DMS153 treated with DMSO at 0.1 percent for 48 hours (cell line): ENCODE data around the gene STK40.
A peak's percentile ranks its signal among the peaks of the same experiment; 100 is the strongest.

Experiments used
- DNase-seq: peaks from one replicate; lab custom pipeline; 2025; ENCODE audit not compliant: unreplicated experiment; lab: John Stamatoyannopoulos, UW

STK40 gene

GRCh38 chr1:36346741-36347370 lies 38.9 kb downstream of the STK40 start:
- no peak for DNase-seq

- DNase-seq = no peak
Measured at GRCh38 chr1:36345353-36345752, 40.4 kb downstream of the STK40 start.

GRCh38 chr1:36344395-36344680 lies 41.4 kb downstream of the STK40 start:
- no peak for DNase-seq

- DNase-seq = no peak
Measured at GRCh38 chr1:36343651-36344394, 41.9 kb downstream of the STK40 start.

- peak; percentile 16 for DNase-seq
Measured at GRCh38 chr1:36342426-36343185, 43.1 kb downstream of the STK40 start.

- DNase-seq = no peak
Measured at GRCh38 chr1:36341626-36342320, 44.0 kb downstream of the STK40 start.

- no peak for DNase-seq
Measured at GRCh38 chr1:36339615-36340014, 46.1 kb downstream of the STK40 start.

- no peak for DNase-seq
Measured at GRCh38 chr1:36339215-36339614, 46.5 kb downstream of the STK40 start.

GRCh38 chr1:36337830-36338229 lies 47.9 kb downstream of the STK40 start:
- no peak for DNase-seq

- DNase-seq = no peak
Measured at GRCh38 chr1:36330940-36331339, 54.8 kb downstream of the STK40 start.

- DNase-seq = no peak
Measured at GRCh38 chr1:36329817-36330216, 55.9 kb downstream of the STK40 start.

- peak; percentile 32 for DNase-seq
Measured at GRCh38 chr1:36328713-36329112, 57.0 kb downstream of the STK40 start.

- no peak for DNase-seq
Measured at GRCh38 chr1:36328088-36328480, 57.6 kb downstream of the STK40 start.

GRCh38 chr1:36327421-36328087 lies 58.2 kb downstream of the STK40 start:
- no peak for DNase-seq

- DNase-seq = no peak
Measured at GRCh38 chr1:36326499-36326898, 59.2 kb downstream of the STK40 start.

GRCh38 chr1:36324353-36324703 lies 61.4 kb downstream of the STK40 start:
- no peak for DNase-seq

GRCh38 chr1:36323636-36324352 lies 61.9 kb downstream of the STK40 start, which contains the start of gene EVA1B:
EVA1B (minus strand) TSS chr1:36323645; CDS start chr1:36323037, 608 bp downstream.
- peak; percentile 16 for DNase-seq

GRCh38 chr1:36322786-36323635 lies 62.7 kb downstream of the STK40 start:
- DNase-seq = no peak

- DNase-seq = no peak
Measured at GRCh38 chr1:36322041-36322785, 63.5 kb downstream of the STK40 start.
